IMR-90 (cell line): Measurements from ENCODE around the gene WNT7A. TPM values are rescaled to one million over a fixed set of nuclear protein-coding genes. Genes with fewer than 3 reads are reported as not detected.
A peak's percentile ranks its signal among the peaks of the same experiment; 100 is the strongest.

Experiments
- ATAC-seq: fragments of 200-7000 bp; cut with Tn5 transposase; 2 replicates; pipeline ENCODE4 v1.9.1; 2020; ENCODE audit warnings: low read depth, mild to moderate bottlenecking, moderate library complexity
- BruUV-seq: library from RNA; stranded (reverse); fragments of 400-500 nt; replicated peaks from 2 replicates; lab custom pipeline; 2021; lab: Mats Ljungman, UMichigan
- CTCF ChIA-PET: fragments of 300-600 bp; formaldehyde crosslinking; extraction: SDS; loops from one replicate; lab custom pipeline; 2021; ENCODE audit warnings: antibody characterized with exemption; lab: Yijun Ruan, JAX
- POLR2A ChIA-PET: fragments of 300-600 bp; sonication (Branson Sonifier 250); formaldehyde crosslinking; loops from one replicate; lab custom pipeline; 2022; ENCODE audit warnings: antibody characterized with exemption; ENCODE audit not compliant: unreplicated experiment; lab: Charles Lee
- DNase-seq: peaks from one replicate; pipeline ENCODE4 v3.0.0; 2013
- H2AFZ ChIP-seq: replicated peaks from 2 replicates; pipeline ENCODE3; 2013; ENCODE audit warnings: low read length, mild to moderate bottlenecking; ENCODE audit not compliant: poor library complexity
- H2AK5ac ChIP-seq: 2 replicates; pipeline ENCODE4 v1.6.1; 2013; ENCODE audit warnings: low read depth, low read length, inconsistent platforms
- H2AK9ac ChIP-seq: replicated peaks from 2 replicates; pipeline ENCODE3; 2013; ENCODE audit warnings: mild to moderate bottlenecking, low read depth, low read length, moderate library complexity; ENCODE audit not compliant: poor library complexity
- H2BK120ac ChIP-seq: 2 replicates; pipeline ENCODE4 v1.6.1; 2013; ENCODE audit warnings: low read depth, low read length, inconsistent platforms
- H2BK15ac ChIP-seq: 3 replicates; pipeline ENCODE4 v1.6.1; 2013; ENCODE audit warnings: low read depth, low read length, inconsistent platforms
- H2BK20ac ChIP-seq: 2 replicates; pipeline ENCODE4 v1.6.1; 2013; ENCODE audit warnings: low read depth, mild to moderate bottlenecking, inconsistent platforms, low read length, moderate library complexity
- H2BK5ac ChIP-seq: 2 replicates; pipeline ENCODE4 v1.6.1; 2013; ENCODE audit warnings: mild to moderate bottlenecking, low read depth, low read length, inconsistent platforms; ENCODE audit not compliant: poor library complexity, severe bottlenecking
- H3K14ac ChIP-seq: replicated peaks from 2 replicates; pipeline ENCODE4 v1.6.1; 2013; ENCODE audit warnings: low read depth, low read length, inconsistent platforms
- H3K18ac ChIP-seq: 2 replicates; pipeline ENCODE4 v1.6.1; 2013; ENCODE audit warnings: low read depth, low read length, control low read depth
- H3K23ac ChIP-seq: 2 replicates; pipeline ENCODE4 v1.6.1; 2013; ENCODE audit warnings: low read depth, low read length, inconsistent platforms
- H3K27ac ChIP-seq: 2 replicates; pipeline ENCODE4 v1.5.1; 2013; ENCODE audit warnings: mild to moderate bottlenecking, control low read depth, low read length; ENCODE audit not compliant: insufficient read depth
- H3K27me3 ChIP-seq: 2 replicates; pipeline ENCODE4 v1.6.1; 2013; ENCODE audit warnings: low read length; ENCODE audit not compliant: control insufficient read depth, insufficient read depth
- H3K36me3 ChIP-seq: 2 replicates; pipeline ENCODE4 v1.6.1; 2013; ENCODE audit warnings: low read length, mixed read lengths; ENCODE audit not compliant: control insufficient read depth, insufficient read depth
- H3K4ac ChIP-seq: 2 replicates; pipeline ENCODE4 v1.6.1; 2013; ENCODE audit warnings: low read depth, low read length, inconsistent platforms
- H3K4me1 ChIP-seq: 2 replicates; pipeline ENCODE4 v1.6.1; 2013; ENCODE audit warnings: low read length, mixed read lengths; ENCODE audit not compliant: control insufficient read depth, insufficient read depth
- H3K4me2 ChIP-seq: 2 replicates; pipeline ENCODE4 v1.6.1; 2013; ENCODE audit warnings: low read depth, mild to moderate bottlenecking, control low read depth, low read length, moderate library complexity
- H3K4me3 ChIP-seq: 2 replicates; pipeline ENCODE4 v1.5.1; 2013; ENCODE audit warnings: low read depth, mild to moderate bottlenecking, control low read depth, low read length, moderate library complexity; ENCODE audit not compliant: insufficient read depth
- H3K56ac ChIP-seq: 2 replicates; pipeline ENCODE4 v1.6.1; 2013; ENCODE audit warnings: low read length, inconsistent platforms; ENCODE audit not compliant: insufficient read depth; ENCODE audit errors: extremely low read depth
- H3K79me1 ChIP-seq, 2 experiments: 2 replicates each; pipeline ENCODE4 v1.6.1; 2013; ENCODE audit warnings: low read length in 2 of 2, inconsistent platforms in 1 of 2, low read depth in 1 of 2
- H3K9ac ChIP-seq: 2 replicates; pipeline ENCODE4 v1.6.1; 2013; ENCODE audit warnings: low read depth, low read length, control low read depth
- H3K9me1 ChIP-seq: 2 replicates; pipeline ENCODE4 v1.6.1; 2013; ENCODE audit warnings: low read length, inconsistent platforms; ENCODE audit not compliant: insufficient read depth
- H3K9me3 ChIP-seq: 2 replicates; pipeline ENCODE4 v1.6.1; 2013; ENCODE audit warnings: low read length; ENCODE audit not compliant: control insufficient read depth, insufficient read depth
- H4K20me1 ChIP-seq: 2 replicates; pipeline ENCODE4 v1.6.1; 2013; ENCODE audit warnings: low read length, inconsistent platforms; ENCODE audit not compliant: insufficient read depth
- H4K5ac ChIP-seq: 2 replicates; pipeline ENCODE4 v1.6.1; 2013; ENCODE audit warnings: mild to moderate bottlenecking, low read depth, low read length, control low read depth
- H4K8ac ChIP-seq, 2 experiments: 2 replicates each; pipeline ENCODE4 v1.6.1; 2013; ENCODE audit warnings: low read depth in 2 of 2, low read length in 2 of 2, control low read depth in 1 of 2, inconsistent platforms in 1 of 2
- H4K91ac ChIP-seq: 2 replicates; pipeline ENCODE4 v1.6.1; 2013; ENCODE audit warnings: low read depth, low read length, inconsistent platforms; ENCODE audit not compliant: insufficient read depth
- MXI1 ChIP-seq: IDR thresholded peaks from 2 replicates; pipeline ENCODE4 v1.6.1; 2012; ENCODE audit warnings: low read depth, mild to moderate bottlenecking, low read length, moderate library complexity, borderline replicate concordance
- NFE2L2 ChIP-seq: fragments of 150-350 bp; IDR thresholded peaks from 2 replicates; pipeline ENCODE4 v1.6.1; 2016; ENCODE audit warnings: low read depth, mild to moderate bottlenecking, low read length
- RCOR1 ChIP-seq: IDR thresholded peaks from 2 replicates; pipeline ENCODE4 v1.6.1; 2012; ENCODE audit warnings: mild to moderate bottlenecking, low read length, improper control_type of control experiment; ENCODE audit not compliant: insufficient replicate concordance
- RFX5 ChIP-seq: IDR thresholded peaks from 2 replicates; pipeline ENCODE4 v1.8.0; 2012; ENCODE audit warnings: low read depth, mild to moderate bottlenecking, low read length, moderate library complexity
- SMC3 ChIP-seq: fragments of 150-350 bp; IDR thresholded peaks from 2 replicates; pipeline ENCODE4 v1.6.1; 2016; ENCODE audit warnings: low read depth, mild to moderate bottlenecking, antibody characterized with exemption, low read length, moderate library complexity
- WGBS, 2 experiments: methylation state at CpG; one replicate each; pipeline versions ENCODE4 v1.1.5 to v1.1.7; 2013; ENCODE audit warnings: missing lambda C conversion rate in 2 of 2; ENCODE audit not compliant: insufficient read length in 1 of 2; ENCODE audit errors: extremely low coverage in 2 of 2; 5-methylcytosine and 5-hydroxymethylcytosine counted together
- dilution Hi-C: fragments of 300-500 bp; cut with HindIII; formaldehyde crosslinking; loops from one replicate; pipeline ENCODE4 v1.14.3; 2018; ENCODE audit warnings: low sequenced_read_pairs; ENCODE audit not compliant: unreplicated experiment
- in situ Hi-C: fragments of 300-500 bp; cut with MboI; formaldehyde crosslinking; loops from 3 replicates; pipeline ENCODE4 v1.14.3; 2019; ENCODE audit warnings: low sequenced_read_pairs, inconsistent platforms, mixed read lengths
- intact Hi-C: fragments of 100-400 bp; cut with micrococcal nuclease; formaldehyde crosslinking; loops from 2 replicates; pipeline ENCODE4 v1.10.0; 2022
- polyA plus RNA-seq, 3 experiments: library from polyadenylated mRNA; depleted of rRNA; stranded (reverse); fragments of >200 nt; gene quantifications; 2 replicates each; pipeline ENCODE4 v1.2.3, GENCODE V29; 2012; ENCODE audit warnings: low replicate concordance in 1 of 3
- total RNA-seq: library from RNA; depleted of rRNA; stranded (reverse); fragments of >200 nt; gene quantifications from 2 replicates; pipeline ENCODE4 v1.2.3, GENCODE V29; 2012
- TF ChIP-seq, protein P1 (sequence below): conservative IDR thresholded peaks from 2 replicates; pipeline ENCODE4 v1.5.1; 2012; ENCODE audit warnings: mild to moderate bottlenecking, low read depth, low read length, improper control_type of control experiment

Gene WNT7A
- total and polyA plus RNA-seq, 2 of the 4 experiments (the other 2 are of a cell fraction), result not detected

DNA sequence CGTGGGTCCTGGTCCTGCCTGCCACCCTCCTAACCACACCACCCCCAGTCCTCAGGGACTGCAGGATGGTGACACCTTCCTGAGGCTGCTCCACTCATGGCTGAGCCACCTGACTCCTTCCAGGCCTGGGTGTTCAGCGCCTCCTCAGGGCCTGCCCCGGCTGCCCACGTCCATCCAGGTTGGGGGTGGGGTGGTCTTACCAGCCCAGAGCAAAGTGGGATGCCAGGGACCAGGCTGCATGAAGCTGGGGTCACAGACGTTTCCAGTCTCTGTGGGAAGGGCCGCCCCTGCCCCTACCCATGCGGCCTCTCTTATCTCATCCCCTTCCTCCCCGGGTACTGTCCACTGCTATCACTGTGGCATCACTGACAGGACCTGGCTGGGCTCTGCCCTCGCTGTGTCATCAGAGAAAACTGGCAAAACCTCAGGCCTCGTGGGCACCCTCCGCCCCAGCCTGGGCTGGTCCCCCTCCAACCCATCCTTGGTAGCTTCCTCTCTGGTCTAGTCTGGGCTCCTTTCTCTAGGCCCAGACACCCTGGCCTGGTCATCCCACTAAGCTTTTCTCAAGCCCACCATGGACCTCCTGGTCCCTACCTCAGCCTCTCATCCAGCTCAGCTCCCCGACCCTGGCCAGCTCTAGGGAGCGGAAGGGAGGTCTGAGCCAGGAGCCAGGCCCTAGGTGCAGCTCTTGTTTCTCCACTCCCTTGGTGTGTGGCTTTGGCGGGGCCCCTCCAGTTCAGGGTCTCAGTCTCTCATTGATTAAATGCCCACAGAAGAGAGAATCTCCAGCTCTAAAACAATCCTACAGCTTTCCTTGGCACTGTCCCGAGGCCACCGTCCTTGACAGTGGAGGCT is 32.9 kb downstream of the WNT7A start:
- H4K8ac ChIP-seq, result no peak overlapping the region
- in situ Hi-C loops (no loop called here), intact Hi-C loops (no loop called here), dilution Hi-C loops (no loop called here)
- no TSS peak for BruUV-seq
- no peaks in the 10 kb centered on the region for H3K27me3 ChIP-seq
- no peak overlapping the region for H4K5ac ChIP-seq
- no peak overlapping the region for H3K4ac ChIP-seq
- no peak overlapping the region for H2BK15ac ChIP-seq
- H2BK5ac ChIP-seq, result no peak overlapping the region
- no peaks in the 10 kb centered on the region for H3K4me1 ChIP-seq
- ChIA-PET CTCF (no interaction called here), POLR2A (no interaction called here)
- H4K91ac ChIP-seq, result no peak overlapping the region
- TF ChIP-seq, protein P1, sequence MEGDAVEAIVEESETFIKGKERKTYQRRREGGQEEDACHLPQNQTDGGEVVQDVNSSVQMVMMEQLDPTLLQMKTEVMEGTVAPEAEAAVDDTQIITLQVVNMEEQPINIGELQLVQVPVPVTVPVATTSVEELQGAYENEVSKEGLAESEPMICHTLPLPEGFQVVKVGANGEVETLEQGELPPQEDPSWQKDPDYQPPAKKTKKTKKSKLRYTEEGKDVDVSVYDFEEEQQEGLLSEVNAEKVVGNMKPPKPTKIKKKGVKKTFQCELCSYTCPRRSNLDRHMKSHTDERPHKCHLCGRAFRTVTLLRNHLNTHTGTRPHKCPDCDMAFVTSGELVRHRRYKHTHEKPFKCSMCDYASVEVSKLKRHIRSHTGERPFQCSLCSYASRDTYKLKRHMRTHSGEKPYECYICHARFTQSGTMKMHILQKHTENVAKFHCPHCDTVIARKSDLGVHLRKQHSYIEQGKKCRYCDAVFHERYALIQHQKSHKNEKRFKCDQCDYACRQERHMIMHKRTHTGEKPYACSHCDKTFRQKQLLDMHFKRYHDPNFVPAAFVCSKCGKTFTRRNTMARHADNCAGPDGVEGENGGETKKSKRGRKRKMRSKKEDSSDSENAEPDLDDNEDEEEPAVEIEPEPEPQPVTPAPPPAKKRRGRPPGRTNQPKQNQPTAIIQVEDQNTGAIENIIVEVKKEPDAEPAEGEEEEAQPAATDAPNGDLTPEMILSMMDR, result no peak
- no peak for TF ChIP-seq RFX5
- TF ChIP-seq RCOR1, result no peak
- TF ChIP-seq MXI1, result no peak
- no peak for TF ChIP-seq SMC3
- no peak for TF ChIP-seq NFE2L2
- H3K18ac ChIP-seq, result no peak overlapping the region
- H2BK120ac ChIP-seq, result no peak overlapping the region
- H3K56ac ChIP-seq, result no peak overlapping the region
- H3K9ac ChIP-seq, result no peak overlapping the region
- ATAC-seq (no peak), DNase-seq (no peak)
- no peak overlapping the region for H2AK5ac ChIP-seq
- H4K20me1 ChIP-seq, result no peaks in the 10 kb centered on the region
- no peaks in the 10 kb centered on the region for H3K79me1 ChIP-seq
- no peak overlapping the region for H3K27ac ChIP-seq
- peaks cover 2% of the 10 kb centered on the region; the same call in 1 of the 2 replicates for H3K9me3 ChIP-seq
- no peak overlapping the region for H2AK9ac ChIP-seq
- no peaks in the 10 kb centered on the region for H3K9me1 ChIP-seq
- H3K36me3 ChIP-seq, result no peaks in the 10 kb centered on the region
- no peak overlapping the region for H3K4me2 ChIP-seq
- no peak overlapping the region for H3K23ac ChIP-seq
- H2AFZ ChIP-seq, result peak overlapping the region; percentile 51
- no peak overlapping the region for H3K14ac ChIP-seq
- no peak overlapping the region for H3K4me3 ChIP-seq
- WGBS, 2 experiments, result 20% methylated on average over 1 of the region's 16 CpGs; no CpG with 5 or more reads in 1 of the 2 experiments
- no peak overlapping the region for H2BK20ac ChIP-seq
